GM12873 (cell line): ENCODE results near the gene CRTC3.

ENCODE experiments used
- TF ChIP-seq, protein P1 (sequence below): IDR thresholded peaks from 2 replicates; pipeline ENCODE4 v1.5.1; 2012; ENCODE audit warnings: low read depth, mild to moderate bottlenecking, moderate library complexity, low read length, control low read depth; ENCODE audit not compliant: insufficient read depth; ENCODE audit errors: missing control alignments

Gene CRTC3

GRCh38 chr15:90691369-90691768 is 161.6 kb downstream of the CRTC3 start:
- TF ChIP-seq, protein P1, sequence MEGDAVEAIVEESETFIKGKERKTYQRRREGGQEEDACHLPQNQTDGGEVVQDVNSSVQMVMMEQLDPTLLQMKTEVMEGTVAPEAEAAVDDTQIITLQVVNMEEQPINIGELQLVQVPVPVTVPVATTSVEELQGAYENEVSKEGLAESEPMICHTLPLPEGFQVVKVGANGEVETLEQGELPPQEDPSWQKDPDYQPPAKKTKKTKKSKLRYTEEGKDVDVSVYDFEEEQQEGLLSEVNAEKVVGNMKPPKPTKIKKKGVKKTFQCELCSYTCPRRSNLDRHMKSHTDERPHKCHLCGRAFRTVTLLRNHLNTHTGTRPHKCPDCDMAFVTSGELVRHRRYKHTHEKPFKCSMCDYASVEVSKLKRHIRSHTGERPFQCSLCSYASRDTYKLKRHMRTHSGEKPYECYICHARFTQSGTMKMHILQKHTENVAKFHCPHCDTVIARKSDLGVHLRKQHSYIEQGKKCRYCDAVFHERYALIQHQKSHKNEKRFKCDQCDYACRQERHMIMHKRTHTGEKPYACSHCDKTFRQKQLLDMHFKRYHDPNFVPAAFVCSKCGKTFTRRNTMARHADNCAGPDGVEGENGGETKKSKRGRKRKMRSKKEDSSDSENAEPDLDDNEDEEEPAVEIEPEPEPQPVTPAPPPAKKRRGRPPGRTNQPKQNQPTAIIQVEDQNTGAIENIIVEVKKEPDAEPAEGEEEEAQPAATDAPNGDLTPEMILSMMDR = peak; percentile 36

DNA sequence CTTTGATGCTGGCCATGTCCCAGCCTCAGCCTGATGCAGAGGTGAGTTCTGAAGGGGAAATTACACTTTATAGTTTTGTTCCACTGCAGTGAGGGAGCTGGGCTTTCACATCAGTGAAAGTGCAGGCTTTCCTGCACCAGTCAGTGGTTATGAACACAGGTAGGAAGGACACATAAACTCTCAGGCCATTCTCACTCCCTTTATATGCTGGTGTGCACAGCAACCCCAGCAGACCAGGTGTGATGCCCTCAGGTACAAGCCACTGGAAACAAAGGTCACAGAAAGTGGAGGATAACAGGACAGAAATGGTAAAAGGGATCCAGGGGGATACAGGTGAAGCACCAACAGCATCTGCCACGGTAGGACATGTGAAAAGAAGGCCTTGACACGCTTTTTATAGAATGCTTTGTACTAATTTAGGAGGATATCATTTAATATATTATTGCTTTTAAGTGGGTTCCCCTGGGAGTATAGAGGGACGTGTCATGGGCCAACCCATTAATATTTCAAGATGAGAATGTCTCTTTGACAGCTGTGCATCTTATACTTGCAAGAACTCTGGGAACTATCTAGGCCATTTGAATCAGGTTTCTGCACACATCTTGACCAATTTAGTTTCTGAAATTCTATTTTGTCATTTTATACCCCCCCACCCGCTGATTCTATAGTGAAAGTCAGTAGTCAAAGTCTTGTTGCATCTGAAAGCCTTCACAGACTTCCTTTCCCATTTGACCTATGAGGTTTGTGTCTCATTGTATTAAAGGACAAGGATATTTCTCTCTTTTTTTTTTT is 162.5 kb downstream of the CRTC3 start:
- TF ChIP-seq, protein P1 = no peak
